Kasumi-1 (cell line): ENCODE data around the gene RALBP1.
"Not testable (repeated sequence)": the region's sequence is repeated elsewhere in the genome, so short reads cannot be mapped to it uniquely, and the experiment has no call there.

Source experiments
- DNase-seq, 2 experiments: peaks; one replicate each; lab custom pipeline; 2025; lab: John Stamatoyannopoulos, UW

RALBP1 gene

GRCh38 chr18:9454061-9454703 lies 21.1 kb upstream of the RALBP1 start:
- no peak for DNase-seq

DNA sequence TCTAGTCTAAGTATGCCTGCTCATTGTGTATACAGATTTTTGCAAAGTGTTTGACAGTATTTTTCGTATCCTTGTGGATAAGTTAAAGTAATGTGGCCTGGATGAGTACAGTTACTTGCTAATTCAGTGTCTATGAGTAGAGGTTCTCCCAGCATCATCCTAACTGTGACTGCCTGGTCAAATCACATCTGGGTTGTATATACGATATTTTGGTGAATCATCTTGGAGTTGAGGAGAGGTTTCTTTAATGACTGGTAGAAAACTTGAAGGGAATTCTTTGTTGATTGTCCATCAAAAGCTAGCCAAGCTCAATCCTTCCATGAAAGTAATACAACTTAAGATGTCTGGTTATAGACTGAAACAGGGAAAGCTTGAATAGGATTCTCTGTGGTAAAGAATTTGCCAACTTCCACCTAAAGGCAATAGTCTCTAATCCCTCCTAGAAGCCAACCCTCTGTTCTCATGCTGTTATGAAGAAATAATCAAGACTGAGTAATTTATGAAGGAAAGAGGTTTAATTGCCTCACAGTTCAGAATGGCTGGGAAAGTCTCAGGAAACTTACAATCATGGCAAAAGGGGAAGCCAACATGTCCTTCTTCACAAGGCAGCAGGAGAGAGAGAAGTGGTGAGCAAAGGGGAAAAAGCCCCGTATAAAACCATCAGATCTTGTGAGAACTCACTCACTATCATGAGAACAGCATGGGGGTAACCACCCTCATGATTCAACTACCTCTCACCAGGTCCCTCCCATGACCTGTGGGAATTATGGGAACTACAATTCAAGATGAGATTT lies 19.4 kb upstream of the RALBP1 start:
- no peak for DNase-seq

- DNase-seq: no peak
Observed at GRCh38 chr18:9466127-9466526, 9.2 kb upstream of the RALBP1 start.

GRCh38 chr18:9466846-9467245 lies 8.5 kb upstream of the RALBP1 start:
- DNase-seq: no peak

GRCh38 chr18:9468998-9469397 lies 6.3 kb upstream of the RALBP1 start:
- no peak for DNase-seq

- DNase-seq: no peak
Observed at GRCh38 chr18:9469685-9470084, 5.6 kb upstream of the RALBP1 start.

- peak in 1 of 2 experiments; percentile 59 for DNase-seq
Observed at GRCh38 chr18:9474108-9474982, 968 bp upstream of the RALBP1 start.

DNA sequence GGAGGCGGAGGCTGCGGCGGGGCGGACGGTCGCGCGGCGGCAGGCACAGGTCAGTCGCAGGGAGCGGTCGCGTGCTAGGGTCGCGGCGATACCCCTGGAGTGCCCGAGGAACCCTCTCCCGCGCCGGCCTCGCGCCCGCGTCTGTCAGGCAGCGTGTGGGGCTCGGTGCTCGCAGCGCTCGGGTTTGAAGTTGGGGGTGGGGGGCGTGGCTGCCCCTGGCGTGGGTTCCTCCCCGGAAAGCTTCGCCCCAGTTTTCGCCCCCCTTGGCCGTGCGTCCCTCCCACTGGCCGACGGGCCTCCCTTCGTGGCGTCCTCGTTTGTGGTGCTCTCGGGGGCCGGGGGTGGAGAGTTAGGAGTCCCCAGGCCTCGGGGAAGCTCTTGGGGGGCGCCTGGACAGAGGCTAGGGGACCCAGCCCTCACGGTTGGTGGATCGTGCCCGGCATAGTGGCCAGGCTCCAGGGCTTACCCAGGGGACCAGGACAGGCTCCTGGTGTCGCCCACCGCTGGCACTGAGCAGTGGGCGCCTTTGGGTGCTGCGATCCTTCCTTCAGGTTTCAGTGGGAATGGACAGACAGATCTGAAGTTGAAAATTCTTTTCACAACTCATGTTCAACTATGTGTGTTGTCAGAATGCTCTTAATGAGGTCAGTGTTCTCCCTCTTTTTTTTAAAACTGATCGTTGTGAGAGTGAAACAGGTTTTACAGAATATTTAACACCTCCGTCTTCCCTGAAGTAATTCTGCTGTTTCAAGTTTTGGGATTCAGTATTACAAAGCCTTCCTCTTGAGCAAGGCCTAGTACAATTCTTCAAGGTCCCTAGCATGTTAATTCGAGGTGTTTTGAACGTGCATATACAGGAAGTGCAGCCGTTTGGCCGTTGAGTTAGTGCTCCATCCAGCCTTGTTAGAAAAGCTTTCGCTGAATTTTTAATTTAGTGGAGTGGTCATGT lies 604 bp downstream of the RALBP1 start:
- peak; percentile 62 to 72 for DNase-seq

- DNase-seq: not testable (repeated sequence)
Observed at GRCh38 chr18:9476949-9477348, 1.6 kb downstream of the RALBP1 start.

DNA sequence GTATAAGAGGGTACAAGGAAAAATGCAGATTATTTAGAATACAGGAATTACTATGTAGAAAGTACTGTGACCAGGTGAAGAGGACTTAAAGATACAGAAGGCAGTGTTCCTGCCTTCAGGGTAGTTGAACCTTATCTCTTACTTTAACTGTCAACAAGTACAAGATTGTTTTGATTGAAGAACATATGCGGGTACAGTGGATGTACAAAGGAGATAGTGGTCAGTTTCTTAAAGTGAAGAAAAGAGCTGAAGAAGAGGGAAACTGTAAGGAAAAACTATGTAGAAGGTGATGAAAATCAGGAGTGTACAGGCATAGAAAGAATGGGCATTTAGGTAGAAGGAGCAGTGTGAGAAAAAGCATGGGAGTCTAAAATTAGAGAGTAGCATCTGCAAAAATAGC lies 2.2 kb downstream of the RALBP1 start:
- no peak for DNase-seq

GRCh38 chr18:9478545-9478944 lies 3.2 kb downstream of the RALBP1 start:
- no peak for DNase-seq

- DNase-seq: peak in 1 of 2 experiments; percentile 13
Observed at GRCh38 chr18:9482790-9483189, 7.5 kb downstream of the RALBP1 start.

DNA sequence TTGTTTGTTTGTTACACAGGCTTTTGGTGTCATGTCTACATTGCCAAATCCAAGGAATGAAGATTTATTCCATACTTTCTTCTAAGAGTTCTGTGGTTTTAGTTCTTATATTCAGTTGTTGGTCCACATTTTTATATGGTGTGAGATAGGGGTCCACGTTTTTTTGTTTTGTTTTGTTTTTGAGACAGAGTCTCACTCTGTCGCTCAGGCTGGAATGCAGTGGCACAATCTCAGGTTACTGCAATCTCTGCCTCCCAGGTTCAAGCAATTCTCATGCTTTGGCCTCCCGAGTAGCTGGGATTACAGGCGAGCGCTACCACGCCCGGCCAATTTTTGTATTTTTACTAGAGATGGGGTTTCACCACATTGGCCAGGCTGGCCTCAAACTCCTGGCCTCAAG lies 8.2 kb downstream of the RALBP1 start:
- no peak for DNase-seq

GRCh38 chr18:9484856-9485255 lies 9.5 kb downstream of the RALBP1 start:
- not testable (repeated sequence) for DNase-seq

GRCh38 chr18:9488538-9488937 lies 13.2 kb downstream of the RALBP1 start:
- DNase-seq: no peak

GRCh38 chr18:9494778-9495331 lies 19.5 kb downstream of the RALBP1 start:
- no peak for DNase-seq

- DNase-seq: no peak
Observed at GRCh38 chr18:9495465-9495864, 20.2 kb downstream of the RALBP1 start.

DNA sequence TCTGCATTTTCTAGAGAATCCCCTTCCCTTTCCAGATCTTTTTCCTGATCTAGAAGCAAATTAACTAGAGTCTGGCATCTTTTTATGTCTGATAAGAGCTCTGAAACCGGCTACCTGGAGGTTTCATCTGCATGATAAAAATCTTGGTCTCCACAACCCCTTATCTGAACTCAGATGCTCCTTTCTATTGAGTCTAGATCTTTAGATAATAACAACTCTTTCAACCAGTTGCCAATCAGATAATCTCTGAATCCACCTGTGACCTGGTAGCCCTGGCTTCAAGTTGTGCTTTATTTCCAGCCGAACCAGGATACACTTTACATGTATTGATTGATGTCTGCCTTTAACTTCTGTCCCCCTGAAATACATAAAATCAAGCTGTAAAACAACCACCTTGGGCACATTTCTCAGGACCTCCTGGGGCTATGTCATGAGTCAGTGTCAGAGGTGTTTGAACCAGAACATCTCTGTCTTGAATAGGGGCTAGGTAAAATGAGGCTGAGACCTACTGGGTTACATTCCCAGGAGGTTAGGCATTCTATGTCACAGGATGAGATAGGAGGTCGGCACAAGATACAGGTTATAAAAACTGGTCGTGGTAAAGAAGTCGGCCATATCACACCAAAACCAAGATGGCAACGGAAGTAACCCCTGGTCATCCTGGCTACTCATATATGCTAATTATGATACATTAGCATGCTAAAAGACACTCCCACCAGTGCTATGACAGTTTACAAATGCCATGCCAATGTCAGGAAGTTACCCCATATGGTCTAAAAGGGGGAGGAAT lies 20.8 kb downstream of the RALBP1 start:
- DNase-seq: no peak

DNA sequence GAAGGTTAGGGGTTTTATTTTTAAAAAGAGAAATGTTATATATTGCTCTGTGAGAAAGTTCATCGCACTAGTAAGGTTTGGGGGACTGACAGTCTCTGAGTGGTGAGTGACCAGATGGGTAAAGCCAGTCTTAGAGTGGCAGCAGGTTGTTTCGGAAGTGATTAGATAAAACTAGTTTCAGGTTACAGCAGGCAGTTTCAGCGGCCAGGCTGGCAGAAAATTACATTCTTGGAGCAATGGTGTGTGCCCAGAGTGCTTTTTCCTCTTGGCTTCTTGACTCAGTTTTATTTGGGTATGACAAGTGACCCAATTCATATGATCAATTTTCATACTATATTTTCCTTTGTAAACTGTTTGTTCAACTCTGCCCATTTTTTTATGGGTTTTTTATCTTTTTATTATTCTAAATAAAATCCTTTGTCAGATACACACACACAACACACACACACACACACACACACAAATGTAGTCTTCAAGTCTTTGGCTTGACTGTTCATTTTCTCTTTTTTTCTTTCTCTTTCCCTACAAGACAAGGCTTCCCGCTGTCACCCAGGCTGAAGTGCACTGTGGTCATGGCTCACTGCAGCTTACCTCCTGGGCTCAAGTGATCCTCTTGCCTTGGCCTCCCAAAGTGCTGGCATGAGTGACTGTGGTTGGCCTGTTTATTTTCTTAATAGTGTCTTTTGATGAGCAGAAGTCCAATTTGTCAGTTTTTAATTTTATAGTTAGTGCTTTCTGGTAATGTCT lies 30.9 kb downstream of the RALBP1 start:
- DNase-seq: no peak
